Brain pericyte (primary cell): ENCODE results near the gene TCF25.

ENCODE experiments used
- DNase-seq: peaks from one replicate; pipeline ENCODE4 v3.0.0-alpha.2; 2012; ENCODE audit warnings: low read depth, low spot score

The TCF25 gene

DNA sequence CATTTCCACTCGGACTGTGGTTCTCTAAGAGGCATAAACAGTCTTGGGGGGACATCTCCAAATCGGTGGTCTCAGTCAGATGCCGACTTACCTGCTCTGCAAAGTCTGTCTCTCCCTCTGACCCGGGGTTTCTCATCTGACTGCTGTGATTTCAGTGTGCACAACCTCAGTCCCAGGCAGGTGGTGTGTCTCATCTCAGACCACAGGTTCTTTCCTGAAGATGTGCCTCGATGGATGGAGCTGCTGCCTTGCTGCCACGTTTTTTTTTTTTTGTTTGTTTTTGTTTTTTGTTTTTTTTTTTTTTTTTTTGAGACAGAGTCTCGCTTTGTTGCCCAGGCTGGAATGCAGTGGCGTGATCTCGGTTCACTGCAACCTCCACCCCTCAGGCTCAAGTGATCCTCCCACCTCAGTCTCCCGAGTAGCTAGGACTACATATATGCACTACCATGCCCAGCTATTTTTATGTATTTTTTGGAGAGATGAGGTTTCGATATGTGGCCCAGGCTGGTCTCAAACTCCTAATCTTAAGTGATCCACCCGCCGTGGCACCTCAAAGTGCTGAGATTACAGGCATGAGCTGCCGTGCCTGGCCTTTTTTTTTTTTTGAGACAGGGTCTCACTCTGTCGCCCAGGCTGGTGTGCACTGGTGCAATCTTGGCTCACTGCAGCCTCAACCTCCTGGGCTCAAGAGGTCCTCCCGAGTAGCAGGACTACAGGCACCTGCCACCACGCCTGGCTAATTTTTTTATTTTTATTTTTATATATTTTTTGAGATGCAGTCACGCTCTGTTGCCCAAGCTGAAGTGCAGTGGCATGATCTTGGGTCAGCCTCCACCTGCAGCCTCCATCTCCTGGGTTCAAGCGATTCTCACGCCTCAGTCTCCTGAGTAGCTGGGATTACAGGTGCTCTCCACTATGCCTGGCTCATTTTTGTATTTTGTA, 29.7 kb upstream of the TCF25 start:
- no peak for DNase-seq

DNA sequence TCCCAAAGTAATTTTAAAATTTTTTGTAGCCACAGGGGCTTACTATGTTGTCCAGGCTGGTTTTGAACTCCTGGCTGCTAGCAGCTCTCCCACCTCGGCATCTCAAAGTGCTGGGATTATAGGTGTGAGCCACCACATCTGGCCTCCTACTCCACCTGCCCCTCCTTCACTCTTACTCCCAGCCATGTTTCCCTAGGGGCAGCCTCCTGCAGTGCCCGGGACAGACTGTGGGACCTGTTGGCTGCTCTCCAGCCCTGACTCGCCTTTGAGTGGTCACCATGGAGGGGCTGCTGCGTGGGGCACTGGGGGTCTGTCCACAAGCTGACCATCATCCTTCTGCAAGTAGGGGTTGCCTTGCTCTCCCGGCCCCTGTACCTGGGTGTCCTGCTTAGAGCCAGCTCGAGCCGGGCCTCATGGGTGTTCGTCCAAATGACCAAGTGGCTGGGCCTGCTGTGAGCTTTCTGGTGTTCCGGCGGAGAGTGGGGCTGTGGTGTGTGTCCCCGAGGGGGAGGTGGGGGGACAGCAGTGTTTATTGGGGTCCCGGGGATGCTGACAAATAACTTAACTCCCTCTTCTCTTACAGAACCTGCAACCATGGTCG, 28.6 kb upstream of the TCF25 start:
- no peak for DNase-seq

- DNase-seq: no peak
These were observed 28.0 kb upstream of the TCF25 start for GRCh38 chr16:89845417-89845816.

GRCh38 chr16:89847051-89847939, 26.1 kb upstream of the TCF25 start:
- DNase-seq: no peak

DNA sequence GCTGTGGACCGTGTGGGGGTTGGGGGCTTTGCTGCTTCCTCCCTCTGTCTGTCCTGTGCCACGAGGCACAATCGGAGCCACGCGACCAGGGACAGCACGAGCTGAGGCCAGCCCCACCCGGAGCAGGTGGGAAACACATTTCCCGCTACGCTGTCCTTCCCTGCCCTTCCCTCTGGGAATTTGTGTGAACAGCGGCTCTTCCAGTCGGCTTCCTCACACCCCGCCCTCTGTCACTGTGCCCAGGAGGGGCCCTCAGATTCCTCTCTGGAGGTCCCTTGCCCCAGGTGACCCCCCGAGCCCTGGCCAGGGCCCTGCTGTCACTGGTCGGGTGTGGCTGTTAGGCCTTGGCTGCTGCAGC, 25.5 kb upstream of the TCF25 start:
- no peak for DNase-seq

DNA sequence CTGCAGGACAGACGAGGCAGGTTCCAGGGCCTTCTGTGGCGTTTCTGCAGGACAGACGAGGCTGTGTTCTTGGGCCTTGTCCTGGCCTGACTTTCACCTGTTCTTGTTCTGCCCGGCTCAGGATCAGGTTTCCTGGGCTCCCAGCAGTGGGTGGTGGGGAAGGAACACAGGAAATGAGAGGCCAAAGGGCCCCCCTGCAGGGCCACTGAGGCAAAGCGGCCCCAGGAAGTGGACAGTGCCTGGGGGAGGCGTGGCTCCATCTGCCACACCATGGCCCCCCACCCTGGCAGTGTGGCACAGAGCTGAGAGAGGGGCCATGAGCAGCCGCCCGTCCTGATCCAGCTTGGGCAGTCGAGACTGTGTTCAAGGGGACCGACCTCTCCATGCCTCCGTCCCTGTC, 24.4 kb upstream of the TCF25 start:
- no peak for DNase-seq

GRCh38 chr16:89853306-89853993, 19.9 kb upstream of the TCF25 start:
- no peak for DNase-seq

- no peak for DNase-seq
These were observed 18.0 kb upstream of the TCF25 start for GRCh38 chr16:89855301-89855945.

DNA sequence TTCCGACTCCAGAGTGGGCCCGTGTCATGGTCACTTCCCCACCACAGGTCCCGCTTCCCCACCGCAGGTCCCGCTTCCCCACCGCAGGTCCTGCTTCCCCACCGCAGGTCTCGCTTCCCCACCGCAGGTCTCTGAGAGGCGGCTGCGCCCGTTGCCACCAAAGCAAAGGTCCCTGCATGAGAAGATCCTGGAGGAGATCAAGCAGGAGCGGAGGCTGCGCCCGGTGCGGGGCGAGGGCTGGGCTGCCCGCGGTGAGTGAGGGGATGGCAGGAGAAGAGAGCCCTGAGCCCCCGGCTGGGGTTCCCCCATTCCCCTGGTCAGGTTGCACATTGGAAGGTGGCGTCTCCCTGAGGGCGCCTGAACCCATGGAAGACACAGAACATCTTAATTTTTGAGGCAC, 17.4 kb upstream of the TCF25 start:
- DNase-seq: no peak

DNA sequence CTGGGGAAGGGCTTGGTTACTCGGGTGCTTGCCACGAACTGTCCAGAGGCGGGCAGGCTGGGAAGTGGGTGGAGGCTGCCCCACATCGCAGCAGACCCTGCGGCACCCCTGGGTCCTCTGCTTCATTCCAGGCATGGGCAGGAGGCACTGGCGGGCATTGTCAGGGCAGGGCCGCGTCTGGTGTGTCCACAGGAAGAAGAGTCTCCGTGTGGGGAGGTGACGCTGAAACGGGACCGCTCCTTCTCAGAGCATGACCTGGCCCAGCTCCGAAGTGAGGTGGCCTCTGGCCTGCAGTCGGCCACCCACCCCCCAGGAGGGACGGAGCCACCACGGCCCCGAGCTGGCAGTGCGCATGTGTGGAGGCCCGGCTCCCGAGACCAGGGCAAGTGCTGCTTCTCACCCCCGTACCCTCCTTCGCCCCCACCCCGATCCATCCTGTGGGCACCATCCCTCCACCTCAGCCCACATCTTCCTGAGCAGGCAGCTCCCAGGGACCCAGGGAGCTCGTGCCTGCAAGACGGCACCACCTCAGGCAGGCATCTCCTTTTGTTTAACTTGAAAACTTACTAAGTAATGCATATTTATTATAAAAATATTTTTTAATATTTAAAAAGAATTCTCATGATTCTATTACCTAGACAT, 14.3 kb upstream of the TCF25 start:
- DNase-seq: no peak

DNA sequence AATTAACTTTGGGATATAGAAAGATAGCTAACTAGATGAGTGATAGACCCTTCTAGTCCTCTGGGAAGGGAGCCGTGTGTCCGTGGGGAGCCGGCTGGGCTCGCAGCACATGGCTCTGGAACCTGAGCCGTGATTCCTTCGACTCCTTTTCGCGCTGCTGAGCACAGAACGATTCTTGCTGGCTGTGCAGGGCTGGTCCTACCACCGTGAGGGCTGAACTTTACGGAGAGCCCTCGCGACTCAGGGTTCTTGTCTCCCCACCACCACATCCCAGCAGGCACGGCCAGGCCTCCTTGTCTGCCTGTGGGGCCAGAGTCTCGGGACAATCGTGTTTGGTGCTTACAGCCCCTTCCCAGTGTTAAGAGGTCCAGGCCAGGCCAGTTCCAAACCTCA, 13.8 kb upstream of the TCF25 start:
- no peak for DNase-seq

- DNase-seq: no peak
These were observed 12.6 kb upstream of the TCF25 start for GRCh38 chr16:89860747-89861304.

DNA sequence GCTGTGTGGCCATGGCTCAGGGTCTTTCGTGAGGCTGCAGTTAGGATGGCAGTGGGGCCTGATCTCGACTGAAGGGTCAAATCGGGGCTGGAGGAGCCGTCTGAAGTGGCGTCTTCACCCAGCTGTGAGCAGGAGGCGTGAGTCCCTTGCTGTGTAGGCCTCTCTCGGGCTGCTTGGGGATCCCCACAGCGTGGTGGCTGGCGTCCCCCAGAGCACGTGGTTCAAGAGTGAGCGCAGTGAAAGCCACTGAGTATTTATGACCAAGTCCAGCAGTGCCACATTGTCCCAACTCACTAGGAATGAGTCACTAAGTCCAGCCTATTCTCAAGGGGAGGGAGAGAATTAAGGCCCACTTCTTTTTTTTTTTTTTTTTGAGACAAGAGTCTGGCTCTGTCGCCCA, 11.7 kb upstream of the TCF25 start:
- no peak for DNase-seq

GRCh38 chr16:89862732-89863131, 10.7 kb upstream of the TCF25 start:
- no peak for DNase-seq

DNA sequence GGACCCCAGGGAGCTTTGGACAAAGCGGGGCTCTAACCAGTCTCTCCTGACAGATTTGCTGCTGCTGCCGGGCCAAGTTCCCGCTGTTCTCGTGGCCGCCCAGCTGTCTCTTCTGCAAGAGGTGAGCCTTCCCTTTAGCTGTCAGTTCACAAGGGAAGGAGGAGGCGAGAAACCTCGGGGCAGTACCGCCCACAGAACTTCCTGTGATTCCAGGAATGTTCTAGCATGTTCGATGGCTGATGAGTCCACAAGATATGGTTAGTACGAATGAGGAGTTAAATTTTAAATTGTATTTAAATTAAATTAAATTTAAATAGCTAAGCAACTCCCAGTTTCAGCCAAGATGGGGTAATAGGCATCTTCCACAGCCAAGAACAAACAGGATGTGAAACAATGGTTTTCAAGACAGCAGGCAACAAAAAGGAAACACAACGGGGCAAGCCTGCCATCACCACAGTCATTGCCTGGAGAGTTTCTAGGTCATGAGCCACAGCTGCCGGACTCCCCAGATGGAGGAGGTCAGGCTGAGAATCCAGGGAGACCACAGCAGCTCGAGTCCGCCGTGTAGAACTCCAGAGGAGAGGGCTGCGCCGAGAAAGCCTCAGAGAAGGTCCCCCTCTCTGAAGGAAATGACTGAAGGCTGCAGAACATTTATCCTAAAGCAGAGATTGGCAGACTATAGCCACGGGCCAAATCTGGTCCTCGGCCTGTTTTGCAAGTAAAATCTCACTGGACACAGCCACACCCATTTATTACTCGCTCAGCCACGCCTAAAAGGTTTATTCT, 9.5 kb upstream of the TCF25 start:
- DNase-seq: no peak

DNA sequence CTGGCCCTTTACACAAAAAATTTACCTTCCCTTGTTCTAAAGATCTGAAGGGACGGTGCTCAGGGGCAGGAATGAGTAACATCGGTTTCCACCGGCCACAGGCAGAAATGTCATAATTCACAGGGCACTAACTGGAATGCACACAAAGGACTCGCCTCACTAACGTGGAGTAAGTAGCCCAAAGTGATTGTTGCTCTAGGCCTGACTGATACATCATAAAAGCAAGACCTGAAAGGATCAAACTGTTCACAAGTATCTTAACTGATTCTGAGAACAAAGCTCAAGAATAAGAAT, 8.9 kb upstream of the TCF25 start:
- no peak for DNase-seq

DNA sequence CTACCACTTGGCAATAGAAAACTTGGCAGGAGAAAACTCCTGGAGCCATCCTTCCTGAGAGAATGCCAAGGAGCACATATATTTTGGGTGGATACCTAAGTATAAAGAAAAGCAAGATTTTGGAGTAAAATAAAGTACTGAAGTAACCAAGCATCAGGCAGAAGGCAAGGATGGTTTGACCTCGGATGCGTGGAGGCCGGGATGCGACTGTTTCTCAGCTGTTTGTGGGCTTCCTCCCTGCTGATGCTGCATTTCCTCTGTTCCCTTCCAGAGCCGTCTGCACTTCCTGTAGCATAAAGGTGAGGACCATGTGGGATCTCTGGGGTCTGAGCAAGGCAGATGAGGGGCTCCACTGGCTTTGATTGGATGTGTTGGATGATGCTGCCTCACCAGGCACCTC, 5.5 kb upstream of the TCF25 start:
- DNase-seq: no peak

GRCh38 chr16:89869911-89870310, 3.5 kb upstream of the TCF25 start:
- no peak for DNase-seq

- DNase-seq: no peak
These were observed 3.0 kb upstream of the TCF25 start for GRCh38 chr16:89870440-89870839.

- no peak for DNase-seq
These were observed 1.5 kb upstream of the TCF25 start for GRCh38 chr16:89871895-89872294.
